HEK293T (cell line): ENCODE results near the gene DMXL1.

ENCODE experiments used
- ARNT ChIP-seq: fragments of 450-650 bp; IDR thresholded peaks from 2 replicates; pipeline ENCODE4 v1.6.1; 2017; ENCODE audit warnings: mild to moderate bottlenecking
- BHLHE40 ChIP-seq: fragments of 450-650 bp; IDR thresholded peaks from 2 replicates; pipeline ENCODE4 v1.6.1; 2016; ENCODE audit warnings: mild to moderate bottlenecking, moderate library complexity, borderline replicate concordance
- ELF4 ChIP-seq: fragments of 450-650 bp; IDR thresholded peaks from 2 replicates; pipeline ENCODE4 v1.6.1; 2017; ENCODE audit warnings: antibody characterized with exemption
- FOXA1 ChIP-seq: fragments of 450-650 bp; IDR thresholded peaks from 2 replicates; pipeline ENCODE4 v1.6.1; 2016; ENCODE audit warnings: mild to moderate bottlenecking
- FOXM1 ChIP-seq: fragments of 450-650 bp; IDR thresholded peaks from 2 replicates; pipeline ENCODE4 v1.6.1; 2017; ENCODE audit warnings: mild to moderate bottlenecking, borderline replicate concordance
- HDGF ChIP-seq: fragments of 450-650 bp; IDR thresholded peaks from 2 replicates; pipeline ENCODE4 v1.6.1; 2017; ENCODE audit warnings: antibody characterized with exemption, borderline replicate concordance
- L3MBTL2 ChIP-seq: fragments of 450-650 bp; conservative IDR thresholded peaks from 2 replicates; pipeline ENCODE4 v1.6.1; 2016; ENCODE audit warnings: mild to moderate bottlenecking
- SP1 ChIP-seq: fragments of 450-650 bp; IDR thresholded peaks from 2 replicates; pipeline ENCODE4 v1.6.1; 2017
- SUZ12 ChIP-seq: fragments of 450-650 bp; IDR thresholded peaks from 2 replicates; pipeline ENCODE4 v1.6.1; 2016; ENCODE audit warnings: mild to moderate bottlenecking

- no peak for TF ChIP-seq BHLHE40
- no peak for TF ChIP-seq L3MBTL2
- TF ChIP-seq SUZ12: no peak
- no peak for TF ChIP-seq ARNT
- TF ChIP-seq ELF4: no peak
- TF ChIP-seq SP1: no peak
- no peak for TF ChIP-seq HDGF
- no peak for TF ChIP-seq FOXA1
- TF ChIP-seq FOXM1: no peak
Observed at GRCh38 chr5:119274767-119275130, 203.9 kb downstream of the DMXL1 start.
